Superior temporal gyrus (tissue), 1 donor: ENCODE results near the gene SPATA6.
A peak's percentile ranks its signal among the peaks of the same experiment; 100 is the strongest.
"Not testable (repeated sequence)": the region's sequence is repeated elsewhere in the genome, so short reads cannot be mapped to it uniquely, and the experiment has no call there.

Experiments
- DNase-seq: peaks from one replicate; pipeline ENCODE4 v3.0.0-alpha.2; 2016; ENCODE audit errors: extremely low spot score

SPATA6 gene

GRCh38 chr1:48356901-48357300 is 115.1 kb downstream of the SPATA6 start:
- DNase-seq = peak; percentile 42

GRCh38 chr1:48344373-48344772 is 127.6 kb downstream of the SPATA6 start:
- DNase-seq = no peak

GRCh38 chr1:48341221-48341620 is 130.8 kb downstream of the SPATA6 start:
- no peak for DNase-seq

- no peak for DNase-seq
Observed at GRCh38 chr1:48338257-48338656, 133.7 kb downstream of the SPATA6 start.

GRCh38 chr1:48333316-48333715 is 138.7 kb downstream of the SPATA6 start:
- DNase-seq = no peak

GRCh38 chr1:48332115-48332514 is 139.9 kb downstream of the SPATA6 start:
- no peak for DNase-seq

GRCh38 chr1:48329905-48330304 is 142.1 kb downstream of the SPATA6 start:
- no peak for DNase-seq

GRCh38 chr1:48329486-48329885 is 142.5 kb downstream of the SPATA6 start:
- no peak for DNase-seq

- DNase-seq = not testable (repeated sequence)
Observed at GRCh38 chr1:48311829-48312228, 160.2 kb downstream of the SPATA6 start.

GRCh38 chr1:48309564-48310082 is 162.4 kb downstream of the SPATA6 start:
- DNase-seq = no peak

GRCh38 chr1:48302652-48303051 is 169.4 kb downstream of the SPATA6 start:
- DNase-seq = no peak

- DNase-seq = no peak
Observed at GRCh38 chr1:48294656-48295055, 177.3 kb downstream of the SPATA6 start.

GRCh38 chr1:48294094-48294493 is 177.9 kb downstream of the SPATA6 start:
- not testable (repeated sequence) for DNase-seq

GRCh38 chr1:48292706-48293105 is 179.3 kb downstream of the SPATA6 start:
- no peak for DNase-seq

GRCh38 chr1:48291421-48291820 is 180.6 kb downstream of the SPATA6 start:
- no peak for DNase-seq

- no peak for DNase-seq
Observed at GRCh38 chr1:48285525-48285924, 186.5 kb downstream of the SPATA6 start.

GRCh38 chr1:48284696-48285420 is 187.1 kb downstream of the SPATA6 start:
- not testable (repeated sequence) for DNase-seq

- not testable (repeated sequence) for DNase-seq
Observed at GRCh38 chr1:48282329-48282728, 189.7 kb downstream of the SPATA6 start.

- DNase-seq = not testable (repeated sequence)
Observed at GRCh38 chr1:48277437-48277836, 194.6 kb downstream of the SPATA6 start.

- DNase-seq = no peak
Observed at GRCh38 chr1:48266576-48266975, 205.4 kb downstream of the SPATA6 start.

- no peak for DNase-seq
Observed at GRCh38 chr1:48263041-48263440, 209.0 kb downstream of the SPATA6 start.

GRCh38 chr1:48261881-48262400 is 210.1 kb downstream of the SPATA6 start:
- DNase-seq = peak; percentile 54

- DNase-seq = no peak
Observed at GRCh38 chr1:48258106-48258505, 213.9 kb downstream of the SPATA6 start.
